Endothelial cell of umbilical vein (primary cell): ENCODE data around the gene RSPO3. TPM values are rescaled to one million over a fixed set of nuclear protein-coding genes. Genes with fewer than 3 reads are reported as not detected.

Source experiments
- BruUV-seq: library from RNA; stranded (reverse); fragments of 400-500 nt; replicated peaks from 2 replicates; lab custom pipeline; 2021; lab: Mats Ljungman, UMichigan
- CTCF ChIA-PET: fragments of 300-600, 350-600 bp; sonication (Branson Sonifier 250); formaldehyde crosslinking; loops from one replicate; lab custom pipeline; 2021; ENCODE audit warnings: antibody characterized with exemption, inconsistent platforms; lab: Charles Lee
- POLR2A ChIA-PET: fragments of 300-600, 350-600 bp; sonication (Branson Sonifier 250); formaldehyde crosslinking; loops from one replicate; lab custom pipeline; 2021; ENCODE audit warnings: antibody characterized with exemption, inconsistent platforms; lab: Charles Lee
- DNase-seq: peaks from one replicate; pipeline ENCODE4 v3.0.0-alpha.2; 2011; ENCODE audit warnings: low read depth, low spot score
- FAIRE-seq: peaks from 2 replicates; lab custom pipeline; 2011; peaks lifted over from hg19 to GRCh38; lab: Jason Lieb, UNC
- H2AFZ ChIP-seq: 2 replicates; pipeline ENCODE4 v1.6.0; 2012; ENCODE audit warnings: low read depth, low read length, control low read depth, inconsistent platforms
- H3K27ac ChIP-seq: 2 replicates; pipeline ENCODE4 v1.5.1; 2011; ENCODE audit warnings: low read depth, mild to moderate bottlenecking, control low read depth, low read length, moderate library complexity; ENCODE audit not compliant: insufficient read depth
- H3K27me3 ChIP-seq, 2 experiments: 2 replicates each; pipeline versions ENCODE4 v1.6.0 to v1.6.1; 2011; ENCODE audit warnings: low read length in 2 of 2, mixed read lengths in 1 of 2; ENCODE audit not compliant: control insufficient read depth in 2 of 2, insufficient read depth in 2 of 2
- H3K36me3 ChIP-seq, 2 experiments: 2 replicates in 1 of 2; 3 replicates in 1 of 2; pipeline ENCODE4 v1.5.1; 2011; ENCODE audit warnings: low read length in 2 of 2, mild to moderate bottlenecking in 1 of 2, moderate library complexity in 1 of 2; ENCODE audit not compliant: control insufficient read depth in 2 of 2, insufficient read depth in 2 of 2; ENCODE audit errors: extremely low read depth in 1 of 2
- H3K4me1 ChIP-seq: 3 replicates; pipeline ENCODE4 v1.5.1; 2011; ENCODE audit warnings: mild to moderate bottlenecking, low read length; ENCODE audit not compliant: control insufficient read depth, insufficient read depth; ENCODE audit errors: extremely low read depth
- H3K4me2 ChIP-seq: 2 replicates; pipeline ENCODE4 v1.6.1; 2011; ENCODE audit warnings: low read length, control low read depth, mixed read lengths; ENCODE audit not compliant: insufficient read depth
- H3K4me3 ChIP-seq, 3 experiments: fragments of 200-600 bp in 1 of 3; sonication (generic), shearing (Covaris generic) in 1 of 3; replicated peaks in 1 of 3; 2 replicates each; pipeline ENCODE4 v1.5.1; 2011 to 2016; ENCODE audit warnings: control low read depth in 3 of 3, low read length in 3 of 3, mild to moderate bottlenecking in 2 of 3, inconsistent platforms in 1 of 3, low read depth in 1 of 3, moderate library complexity in 1 of 3; ENCODE audit not compliant: insufficient read depth in 1 of 3
- H3K79me2 ChIP-seq: 2 replicates; pipeline ENCODE4 v1.6.0; 2012; ENCODE audit warnings: low read length, inconsistent platforms; ENCODE audit not compliant: control insufficient read depth, insufficient read depth
- H3K9ac ChIP-seq: replicated peaks from 2 replicates; pipeline ENCODE3; 2011; ENCODE audit warnings: low read length, control low read depth; ENCODE audit not compliant: insufficient read depth; ENCODE audit errors: extremely low read depth
- H3K9me1 ChIP-seq: replicated peaks from 3 replicates; pipeline ENCODE4 v1.6.0; 2011; ENCODE audit warnings: mild to moderate bottlenecking, low read length; ENCODE audit not compliant: control insufficient read depth, insufficient read depth; ENCODE audit errors: extremely low read depth
- H3K9me3 ChIP-seq: replicated peaks from 2 replicates; pipeline ENCODE4 v1.5.1; 2012; ENCODE audit warnings: low read length, inconsistent platforms; ENCODE audit not compliant: control insufficient read depth, insufficient read depth
- H4K20me1 ChIP-seq: replicated peaks from 2 replicates; pipeline ENCODE3; 2011; ENCODE audit warnings: mild to moderate bottlenecking, low read length; ENCODE audit not compliant: control insufficient read depth, insufficient read depth; ENCODE audit errors: extremely low read depth
- CTCF ChIP-seq, 2 donors: IDR thresholded peaks; 1 replicate in 1 of 2; 2 replicates in 1 of 2; pipeline ENCODE4 v1.5.1; 2011; ENCODE audit warnings: low read length in 2 of 2, mild to moderate bottlenecking in 2 of 2, moderate library complexity in 2 of 2, control low read depth in 1 of 2, inconsistent platforms in 1 of 2, low read depth in 1 of 2; ENCODE audit not compliant: insufficient read depth in 1 of 2; ENCODE audit errors: extremely low read depth in 1 of 2
- EZH2 ChIP-seq: IDR thresholded peaks from 2 replicates; pipeline ENCODE4 v1.6.1; 2012; ENCODE audit warnings: borderline replicate concordance, low read depth, mild to moderate bottlenecking, moderate library complexity, low read length, inconsistent platforms; ENCODE audit not compliant: severe bottlenecking
- FOS ChIP-seq: IDR thresholded peaks from 2 replicates; pipeline ENCODE4 v1.6.1; 2011; ENCODE audit warnings: mild to moderate bottlenecking, low read length, moderate library complexity, borderline replicate concordance; ENCODE audit not compliant: insufficient read depth
- JUN ChIP-seq: IDR thresholded peaks from 2 replicates; pipeline ENCODE4 v1.6.1; 2011; ENCODE audit warnings: borderline replicate concordance, low read depth; ENCODE audit not compliant: insufficient read length, insufficient read depth
- MYC ChIP-seq: IDR thresholded peaks from one replicate; pipeline ENCODE4 v1.6.1; 2011; ENCODE audit warnings: mild to moderate bottlenecking, low read depth, low read length
- POLR2A ChIP-seq: IDR thresholded peaks from 2 replicates; pipeline ENCODE4 v1.6.1; 2012; ENCODE audit warnings: low read depth, mild to moderate bottlenecking, control low read depth, low read length
- POLR2AphosphoS5 ChIP-seq: IDR thresholded peaks from 2 replicates; pipeline ENCODE4 v1.6.1; 2012; ENCODE audit warnings: low read depth, mild to moderate bottlenecking, control low read depth, low read length, moderate library complexity; ENCODE audit not compliant: insufficient read depth
- dilution Hi-C: fragments of 300-500 bp; cut with MboI; formaldehyde crosslinking; loops from one replicate; pipeline ENCODE4 v1.15.0; 2019; ENCODE audit warnings: low sequenced_read_pairs; ENCODE audit not compliant: extremely low pct_ligation_motif_present
- intact Hi-C: fragments of 100-400 bp; cut with micrococcal nuclease; formaldehyde crosslinking; loops from one replicate; pipeline ENCODE4 v1.10.0; 2022
- polyA plus RNA-seq, 4 experiments: library from polyadenylated mRNA; depleted of rRNA in 3 of 4; stranded (reverse) in 3 of 4; unstranded in 1 of 4; fragments of >200 nt; gene quantifications; 2 replicates each; pipeline versions ENCODE4 v1.2.1 to v1.2.3, GENCODE V29; 2011 to 2012; ENCODE audit warnings: missing spikeins in 1 of 4
- total RNA-seq: library from RNA; stranded (reverse); gene quantifications from 2 replicates; pipeline ENCODE4 v1.2.3, GENCODE V29; 2021
- TF ChIP-seq, protein P1 (sequence below): IDR thresholded peaks from 2 replicates; pipeline ENCODE4 v1.6.1; 2011; ENCODE audit not compliant: insufficient read depth, insufficient read length

RSPO3 gene
- total and polyA plus RNA-seq, 2 donors (not counting 3 experiments of a cell fraction or from before 2014, with no cell fraction given), result 1.8 to 11.1 TPM

- no peaks in the 10 kb centered on the region for H3K27me3 ChIP-seq
- FAIRE-seq, result no peak
These were observed 1.7 kb downstream of the RSPO3 start for GRCh38 chr6:127120023-127120786.

GRCh38 chr6:127120787-127121636, 2.5 kb downstream of the RSPO3 start:
- no peak overlapping the region for H3K27ac ChIP-seq
- H4K20me1 ChIP-seq, result no peaks in the 10 kb centered on the region
- TSS peak; percentile 2 for BruUV-seq
- H3K9me1 ChIP-seq, result no peaks in the 10 kb centered on the region
- peak overlapping the region; percentile 84 for H3K4me2 ChIP-seq
- H3K9me3 ChIP-seq, result no peaks in the 10 kb centered on the region
- no peaks in the 10 kb centered on the region for H3K27me3 ChIP-seq
- peak; percentile 81 for FAIRE-seq
- peak overlapping the region; percentile 79 for H2AFZ ChIP-seq
- H3K36me3 ChIP-seq, result no peaks in the 10 kb centered on the region
- ChIA-PET POLR2A (no interaction called here), CTCF (interaction anchor here (0.8 to 3.7 kb wide), 15 partner anchors 10 to 1126 kb away, joined by 3 to 33 read pairs (median 7); partner anchors contain the start of gene RNF146)
- no peaks in the 10 kb centered on the region for H3K79me2 ChIP-seq
- H3K4me1 ChIP-seq, result peaks cover 19% of the 10 kb centered on the region
- no peak for TF ChIP-seq JUN
- no peak for TF ChIP-seq POLR2A
- TF ChIP-seq POLR2AphosphoS5, result peak; percentile 27
- TF ChIP-seq FOS, result peak; percentile 71
- peak; percentile 83 to 89 for TF ChIP-seq CTCF (IDR thresholded peaks at IDR 0.05; ENCODE audit: extremely low read depth in 1 of 2, insufficient read depth in 1 of 2, low read depth in 1 of 2, low read length in 2 of 2)
- no peak for TF ChIP-seq MYC
- TF ChIP-seq, protein P1, sequence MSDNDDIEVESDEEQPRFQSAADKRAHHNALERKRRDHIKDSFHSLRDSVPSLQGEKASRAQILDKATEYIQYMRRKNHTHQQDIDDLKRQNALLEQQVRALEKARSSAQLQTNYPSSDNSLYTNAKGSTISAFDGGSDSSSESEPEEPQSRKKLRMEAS, result no peak
- dilution Hi-C loops, result no loop called here
- intact Hi-C loops, result loop anchor here (1.0 to 5.0 kb wide), 13 partner anchors 26 to 1125 kb away; partner anchors contain the start of genes CENPW and RNF146
- peak overlapping the region; percentile 6 for H3K9ac ChIP-seq
- peak; percentile 88 for DNase-seq
- peak overlapping the region; percentile 31 to 73 (median 59) for H3K4me3 ChIP-seq

More at GRCh38 chr6:127120023-127120786, 1.7 kb downstream of the RSPO3 start:
- no peaks in the 10 kb centered on the region for H3K36me3 ChIP-seq
- intact Hi-C loops (loop anchor here (2.0 to 5.0 kb wide), 5 partner anchors 147 to 993 kb away; partner anchors contain the start of genes CENPW and RNF146), dilution Hi-C loops (no loop called here)
- TF ChIP-seq EZH2 (peak; percentile 50), MYC (no peak)
- H3K9ac ChIP-seq, result peak overlapping the region; percentile 6
- TSS peak; percentile 23 for BruUV-seq
- H4K20me1 ChIP-seq, result no peaks in the 10 kb centered on the region
- ChIA-PET POLR2A (no interaction called here), CTCF (interaction anchor here (1.2 to 3.7 kb wide), 10 partner anchors 14 to 1125 kb away, joined by 3 to 33 read pairs (median 12); partner anchors contain the start of gene RNF146)
- peak overlapping the region; percentile 59 to 79 (median 73) for H3K4me3 ChIP-seq
- H3K9me1 ChIP-seq, result no peaks in the 10 kb centered on the region
- H2AFZ ChIP-seq, result peak overlapping the region; percentile 79
- no peak for DNase-seq
- no peaks in the 10 kb centered on the region for H3K79me2 ChIP-seq
- peak overlapping the region; percentile 84 for H3K4me2 ChIP-seq
- H3K4me1 ChIP-seq, result peaks cover 19% of the 10 kb centered on the region
- no peaks in the 10 kb centered on the region for H3K9me3 ChIP-seq
- H3K27ac ChIP-seq, result no peak overlapping the region
